GM12864 (cell line): Measurements from ENCODE around the gene AK4.

Source experiments
- DNase-seq: peaks from one replicate; pipeline ENCODE4 v3.0.0-alpha.2; 2011; ENCODE audit warnings: low read depth
- H3K4me3 ChIP-seq: 2 replicates; pipeline ENCODE4 v1.5.1; 2011; ENCODE audit warnings: mild to moderate bottlenecking, low read depth, low read length, control low read depth
- TF ChIP-seq, protein P1 (sequence below): IDR thresholded peaks from 2 replicates; pipeline ENCODE4 v1.5.1; 2011; ENCODE audit warnings: low read depth, mild to moderate bottlenecking, moderate library complexity, low read length, control low read depth, inconsistent platforms; ENCODE audit errors: missing control alignments

AK4 gene

DNA sequence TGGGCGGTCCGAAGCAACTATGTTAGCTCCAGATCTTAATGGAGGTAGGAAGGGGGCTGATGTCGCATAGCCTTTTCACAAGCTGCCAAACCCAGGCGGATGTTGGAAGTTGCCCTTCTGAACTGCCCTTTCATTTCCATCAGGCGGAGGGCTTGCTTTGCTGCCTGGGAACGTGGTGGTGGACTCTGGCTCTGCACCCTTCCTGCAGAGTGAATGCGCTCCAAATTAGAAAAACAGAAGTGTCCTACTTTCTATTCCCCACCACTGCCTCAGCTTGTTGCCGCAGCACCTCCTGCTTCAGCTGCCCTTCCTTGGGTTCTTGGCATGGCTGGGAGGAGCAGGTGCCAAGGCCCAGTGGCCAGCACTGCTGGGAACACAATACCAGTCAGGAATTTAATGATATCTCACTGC, 60.6 kb downstream of the AK4 start:
- no peak overlapping the region for H3K4me3 ChIP-seq
- DNase-seq = no peak
- TF ChIP-seq, protein P1, sequence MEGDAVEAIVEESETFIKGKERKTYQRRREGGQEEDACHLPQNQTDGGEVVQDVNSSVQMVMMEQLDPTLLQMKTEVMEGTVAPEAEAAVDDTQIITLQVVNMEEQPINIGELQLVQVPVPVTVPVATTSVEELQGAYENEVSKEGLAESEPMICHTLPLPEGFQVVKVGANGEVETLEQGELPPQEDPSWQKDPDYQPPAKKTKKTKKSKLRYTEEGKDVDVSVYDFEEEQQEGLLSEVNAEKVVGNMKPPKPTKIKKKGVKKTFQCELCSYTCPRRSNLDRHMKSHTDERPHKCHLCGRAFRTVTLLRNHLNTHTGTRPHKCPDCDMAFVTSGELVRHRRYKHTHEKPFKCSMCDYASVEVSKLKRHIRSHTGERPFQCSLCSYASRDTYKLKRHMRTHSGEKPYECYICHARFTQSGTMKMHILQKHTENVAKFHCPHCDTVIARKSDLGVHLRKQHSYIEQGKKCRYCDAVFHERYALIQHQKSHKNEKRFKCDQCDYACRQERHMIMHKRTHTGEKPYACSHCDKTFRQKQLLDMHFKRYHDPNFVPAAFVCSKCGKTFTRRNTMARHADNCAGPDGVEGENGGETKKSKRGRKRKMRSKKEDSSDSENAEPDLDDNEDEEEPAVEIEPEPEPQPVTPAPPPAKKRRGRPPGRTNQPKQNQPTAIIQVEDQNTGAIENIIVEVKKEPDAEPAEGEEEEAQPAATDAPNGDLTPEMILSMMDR = no peak

DNA sequence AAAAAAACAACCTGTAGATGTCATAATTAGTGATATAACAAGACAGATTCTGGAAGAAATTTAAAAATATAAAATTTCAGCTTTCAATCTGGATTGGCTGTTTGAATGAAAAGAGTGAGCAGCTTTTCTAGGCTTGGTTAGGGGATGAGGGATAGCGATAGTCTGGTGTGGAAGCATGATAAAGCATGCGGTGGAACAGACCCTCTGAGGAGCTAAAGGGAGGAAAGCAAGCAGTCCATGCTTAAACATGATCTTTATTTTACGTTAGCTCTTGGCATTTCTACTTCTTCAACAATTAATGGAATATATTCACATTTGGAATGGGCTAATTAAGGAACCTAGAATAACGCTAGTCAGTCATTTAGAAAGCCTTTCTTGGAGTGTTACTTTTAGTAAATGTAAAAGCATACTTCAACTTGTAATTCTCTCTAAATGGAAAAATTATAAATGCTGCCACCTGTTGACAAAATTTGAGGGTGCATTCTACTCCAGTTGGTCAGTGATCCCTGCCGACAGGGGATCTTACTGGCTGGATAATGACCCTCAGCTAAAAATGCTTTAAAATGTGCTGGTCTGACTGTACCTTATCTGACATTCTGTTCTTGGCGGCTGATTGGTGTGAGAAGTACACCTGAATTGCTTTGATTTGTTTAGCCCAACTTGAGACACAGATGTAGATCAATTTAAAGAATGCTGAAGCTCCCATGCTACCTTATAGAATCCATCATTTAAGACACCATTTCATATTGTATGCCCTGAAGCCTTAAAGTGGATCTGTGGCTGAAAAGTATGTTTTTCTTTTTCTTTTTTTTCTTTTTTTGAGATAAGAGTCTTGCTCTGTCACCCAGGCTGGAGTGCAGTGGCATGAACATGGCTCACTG, 61.2 kb downstream of the AK4 start:
- TF ChIP-seq, protein P1 = peak; percentile 48
- H3K4me3 ChIP-seq = no peak overlapping the region
- DNase-seq = no peak

DNA sequence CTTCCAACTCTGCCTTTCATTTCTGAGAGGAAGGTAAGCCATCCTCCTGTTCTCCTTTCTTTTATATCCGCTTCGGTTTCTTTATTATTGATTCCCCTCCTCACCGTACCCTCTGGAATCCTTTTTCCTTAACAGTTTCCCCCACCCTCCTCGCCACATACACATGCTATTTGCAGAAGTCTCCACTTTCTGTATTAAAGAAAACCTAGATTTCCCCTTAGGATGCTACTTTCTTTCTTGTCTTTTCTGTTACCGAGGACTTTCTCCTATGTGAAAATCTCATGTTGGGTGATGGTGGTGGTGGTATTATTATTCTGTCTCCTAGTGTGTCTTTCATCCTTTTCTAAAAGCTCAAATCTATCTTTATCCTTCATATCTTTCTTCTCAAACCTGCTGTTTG, 62.3 kb downstream of the AK4 start:
- no peak overlapping the region for H3K4me3 ChIP-seq
- DNase-seq = no peak
- TF ChIP-seq, protein P1 = no peak

DNA sequence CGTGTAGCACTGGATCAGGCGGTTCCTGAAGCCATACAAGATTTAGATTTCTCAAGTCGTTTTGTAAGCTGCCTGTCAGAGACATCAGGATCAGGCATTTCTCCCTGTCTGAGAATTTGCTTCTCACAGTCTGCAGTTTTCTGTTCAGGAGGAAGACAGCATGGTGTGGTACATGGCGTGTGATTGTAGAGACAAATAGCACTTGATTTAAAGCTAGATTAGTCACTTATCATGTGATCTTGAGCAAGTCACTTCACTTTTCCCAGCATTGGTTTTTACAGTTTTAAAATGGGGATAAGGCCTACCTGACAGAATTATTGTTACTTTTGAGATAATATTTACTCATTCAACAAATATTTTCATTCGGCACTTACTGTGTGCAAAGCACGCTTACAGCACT, 63.3 kb downstream of the AK4 start:
- H3K4me3 ChIP-seq = no peak overlapping the region
- TF ChIP-seq, protein P1 = no peak
- DNase-seq = no peak

DNA sequence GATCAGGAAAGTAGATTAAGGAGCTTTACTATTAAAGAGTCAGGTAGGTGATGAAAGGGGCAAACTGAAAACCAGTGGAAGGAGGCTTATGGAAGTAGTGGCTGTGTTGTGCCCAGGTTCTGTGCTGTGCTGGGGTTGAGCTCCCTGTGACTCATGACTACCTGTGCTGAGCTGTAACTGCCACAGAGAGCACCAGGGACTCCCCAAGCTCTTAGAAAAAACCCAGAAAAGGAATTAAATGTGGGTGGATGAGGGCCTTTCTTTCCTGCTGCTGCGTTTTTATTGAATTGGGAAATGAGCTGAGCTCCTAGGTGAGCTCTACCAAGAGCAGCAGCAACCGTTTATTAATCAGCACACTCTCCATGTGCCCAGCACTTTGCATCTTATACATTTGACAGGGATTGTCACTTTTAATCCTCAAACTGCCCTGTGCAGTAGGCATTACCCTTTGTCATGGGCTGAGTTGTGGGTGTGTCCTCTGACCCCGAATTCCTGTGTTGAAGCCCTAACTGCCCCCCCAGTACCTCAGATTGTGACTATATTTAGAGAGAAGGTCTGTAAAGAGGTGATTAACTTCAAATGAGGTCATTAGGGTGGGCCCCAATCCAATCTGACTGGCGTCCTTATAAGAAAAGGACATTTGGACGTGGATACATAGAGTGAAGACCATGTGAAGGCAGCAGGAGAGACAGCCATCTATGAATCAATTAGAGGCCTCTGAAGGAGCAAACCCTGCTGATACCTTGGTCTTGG, 65.4 kb downstream of the AK4 start:
- TF ChIP-seq, protein P1 = no peak
- DNase-seq = no peak
- no peak overlapping the region for H3K4me3 ChIP-seq

DNA sequence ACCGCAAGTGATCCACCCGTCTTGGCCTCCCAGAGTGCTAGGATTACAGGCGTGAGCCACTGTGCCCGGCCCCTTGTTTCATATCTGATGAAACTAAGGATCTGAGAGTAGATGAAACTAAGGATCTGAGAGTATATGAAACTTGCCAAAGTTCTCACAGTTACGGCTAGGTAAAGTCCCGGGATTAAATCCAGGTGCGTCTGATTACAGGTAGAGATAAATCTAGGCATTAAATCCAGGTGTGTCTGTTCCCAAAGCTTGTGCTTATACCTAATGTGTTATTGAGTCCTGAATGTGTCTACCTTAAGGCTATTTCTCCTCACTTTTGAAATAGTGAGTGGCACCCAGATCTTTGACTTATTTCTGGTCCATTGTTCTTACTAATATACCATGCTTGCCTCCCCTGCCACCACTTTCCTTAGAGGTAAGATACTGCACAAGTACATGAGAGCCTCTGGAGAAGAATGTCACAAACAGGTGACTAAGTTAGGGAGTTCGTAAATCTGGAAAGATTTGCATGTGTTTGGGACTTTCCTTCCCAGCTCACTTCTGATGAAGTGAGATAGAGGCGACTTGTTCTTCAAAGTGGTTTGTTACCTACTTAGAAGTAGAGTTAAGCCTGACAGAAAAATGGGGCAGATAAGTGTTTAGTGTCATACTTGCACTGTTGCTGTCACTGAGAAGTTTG, 66.5 kb downstream of the AK4 start:
- DNase-seq = no peak
- TF ChIP-seq, protein P1 = no peak

More for the DNA sequence above, 66.5 kb downstream of the AK4 start:
- no peak overlapping the region for H3K4me3 ChIP-seq
